Stimulated activated naive CD8-positive, alpha-beta T cell treated with anti-CD3 and anti-CD28 coated beads, Interleukin-15, Interleukin-2, amounts not matched to agents 100 ng/mL and 50 ng/mL, for 24 hours (primary cell): ENCODE results near the gene PLA2G10.
"Not testable (repeated sequence)": the region's sequence is repeated elsewhere in the genome, so short reads cannot be mapped to it uniquely, and the experiment has no call there.

ENCODE experiments used
- H3K27ac Mint-ChIP-seq: one replicate; pipeline ENCODE4 v1.8.0; 2021; ENCODE audit warnings: mild to moderate bottlenecking, mixed read lengths
- H3K27me3 Mint-ChIP-seq: one replicate; pipeline ENCODE4 v1.8.0; 2021; ENCODE audit warnings: mixed read lengths
- H3K36me3 Mint-ChIP-seq: one replicate; pipeline ENCODE4 v1.8.0; 2021; ENCODE audit warnings: low read depth, mixed read lengths
- H3K4me1 Mint-ChIP-seq: one replicate; pipeline ENCODE4 v1.8.0; 2021; ENCODE audit warnings: low read depth, mixed read lengths
- H3K4me3 Mint-ChIP-seq: one replicate; pipeline ENCODE4 v1.8.0; 2021; ENCODE audit warnings: mild to moderate bottlenecking, mixed read lengths
- H3K9me3 Mint-ChIP-seq: one replicate; pipeline ENCODE4 v1.8.0; 2021; ENCODE audit warnings: mixed read lengths

PLA2G10 gene

GRCh38 chr16:14676633-14677032 is 17.5 kb downstream of the PLA2G10 start:
- peaks cover 5% of the 10 kb centered on the region for H3K4me1 Mint-ChIP-seq
- no peaks in the 10 kb centered on the region for H3K9me3 Mint-ChIP-seq
- H3K4me3 Mint-ChIP-seq, result no peak overlapping the region
- no peaks in the 10 kb centered on the region for H3K27me3 Mint-ChIP-seq
- H3K27ac Mint-ChIP-seq, result no peak overlapping the region
- no peaks in the 10 kb centered on the region for H3K36me3 Mint-ChIP-seq

GRCh38 chr16:14672403-14672971 is 21.6 kb downstream of the PLA2G10 start:
- peaks cover 19% of the 10 kb centered on the region for H3K36me3 Mint-ChIP-seq
- no peak overlapping the region for H3K4me3 Mint-ChIP-seq
- peaks cover 5% of the 10 kb centered on the region for H3K4me1 Mint-ChIP-seq
- no peaks in the 10 kb centered on the region for H3K27me3 Mint-ChIP-seq
- no peaks in the 10 kb centered on the region for H3K9me3 Mint-ChIP-seq
- H3K27ac Mint-ChIP-seq, result no peak overlapping the region

- Mint-ChIP-seq H3K36me3 (peaks cover 41% of the 10 kb centered on the region), H3K27ac (no peak overlapping the region), H3K4me3 (no peak overlapping the region), H3K9me3 (no peaks in the 10 kb centered on the region), H3K4me1 (peaks cover 5% of the 10 kb centered on the region), H3K27me3 (no peaks in the 10 kb centered on the region)
Observed at GRCh38 chr16:14669776-14670175, 24.3 kb downstream of the PLA2G10 start.

DNA sequence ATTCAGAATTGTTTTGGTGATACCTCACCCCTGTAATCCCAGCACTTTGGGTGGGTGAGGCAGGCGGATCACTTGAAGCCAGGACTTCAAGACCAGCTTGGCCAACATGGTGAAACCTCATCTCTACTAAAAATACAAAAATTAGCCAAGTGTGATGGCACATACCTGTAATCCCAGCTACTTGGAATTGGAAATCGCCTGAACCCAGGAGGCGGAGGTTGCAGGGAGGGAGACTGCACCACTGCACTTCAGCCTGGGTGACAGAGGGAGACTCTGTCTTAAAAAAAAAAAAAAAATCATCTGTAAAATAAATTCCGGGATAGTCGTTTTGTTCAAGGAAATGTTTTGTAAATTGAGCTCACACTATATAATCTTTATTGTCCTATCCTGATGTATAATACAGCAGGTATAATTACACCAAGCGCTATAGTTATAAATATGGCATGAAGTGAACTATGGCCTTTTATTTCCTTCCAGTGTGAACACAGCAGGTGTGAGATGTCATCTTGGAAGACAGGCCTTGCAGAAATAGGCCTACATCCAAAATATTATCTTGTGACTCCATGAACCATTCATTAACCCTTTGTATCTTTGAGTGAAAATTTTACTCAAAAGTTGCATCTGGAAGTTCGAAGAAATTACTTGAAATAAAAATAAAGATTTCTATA is 25.4 kb downstream of the PLA2G10 start:
- no peak overlapping the region for H3K4me3 Mint-ChIP-seq

DNA sequence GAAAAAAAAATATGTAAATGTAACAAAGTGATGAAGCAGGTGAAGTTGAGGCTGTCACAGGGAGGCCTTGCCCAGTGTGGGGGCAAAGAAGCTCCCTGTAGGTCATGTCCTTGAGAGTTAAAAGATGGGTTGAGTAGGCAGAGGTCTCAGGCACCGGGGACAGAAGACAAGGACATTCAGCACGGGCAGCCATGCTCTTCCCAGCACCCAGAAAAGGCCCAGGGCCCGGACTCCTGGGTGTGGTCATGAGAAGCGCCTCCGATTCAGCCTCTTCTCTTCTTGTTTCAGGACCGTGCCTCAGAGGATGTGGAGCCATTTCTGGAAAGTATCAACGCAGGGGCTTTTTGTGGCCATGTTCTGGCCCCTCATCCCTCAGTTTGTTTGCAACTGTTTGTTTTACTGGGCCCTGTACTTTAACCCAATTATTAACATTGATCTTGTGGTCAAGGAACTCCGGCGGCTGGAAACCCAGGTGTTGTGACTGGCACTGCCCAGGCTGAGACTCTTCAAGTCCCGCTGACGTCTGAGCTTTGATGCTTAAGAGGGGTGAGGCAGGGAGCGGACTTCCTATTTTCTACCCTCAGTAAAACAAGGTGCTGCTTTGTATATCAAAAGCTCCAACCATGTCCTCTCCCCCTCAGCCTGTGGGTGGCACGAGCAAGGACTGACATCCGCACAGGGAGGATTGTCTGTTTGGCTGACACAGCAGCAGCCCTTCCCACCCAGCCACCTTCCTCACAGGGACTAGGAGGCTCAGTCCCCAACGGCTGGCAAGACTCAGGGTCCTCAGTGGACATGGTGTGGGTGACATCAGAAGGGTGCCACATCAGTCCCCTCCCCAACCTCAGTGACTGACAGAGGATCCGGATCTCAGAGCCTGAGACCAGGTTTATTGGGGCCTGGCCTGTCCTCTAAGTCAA is 26.5 kb downstream of the PLA2G10 start:
- H3K27me3 Mint-ChIP-seq, result no peaks in the 10 kb centered on the region
- H3K27ac Mint-ChIP-seq, result no peak overlapping the region
- H3K9me3 Mint-ChIP-seq, result no peaks in the 10 kb centered on the region
- H3K4me3 Mint-ChIP-seq, result no peak overlapping the region
- peaks cover 56% of the 10 kb centered on the region for H3K36me3 Mint-ChIP-seq
- H3K4me1 Mint-ChIP-seq, result peaks cover 4% of the 10 kb centered on the region

More for the DNA sequence above, 25.4 kb downstream of the PLA2G10 start:
- Mint-ChIP-seq H3K4me1 (peaks cover 5% of the 10 kb centered on the region), H3K9me3 (no peaks in the 10 kb centered on the region), H3K27me3 (no peaks in the 10 kb centered on the region), H3K36me3 (peaks cover 52% of the 10 kb centered on the region), H3K27ac (no peak overlapping the region)

DNA sequence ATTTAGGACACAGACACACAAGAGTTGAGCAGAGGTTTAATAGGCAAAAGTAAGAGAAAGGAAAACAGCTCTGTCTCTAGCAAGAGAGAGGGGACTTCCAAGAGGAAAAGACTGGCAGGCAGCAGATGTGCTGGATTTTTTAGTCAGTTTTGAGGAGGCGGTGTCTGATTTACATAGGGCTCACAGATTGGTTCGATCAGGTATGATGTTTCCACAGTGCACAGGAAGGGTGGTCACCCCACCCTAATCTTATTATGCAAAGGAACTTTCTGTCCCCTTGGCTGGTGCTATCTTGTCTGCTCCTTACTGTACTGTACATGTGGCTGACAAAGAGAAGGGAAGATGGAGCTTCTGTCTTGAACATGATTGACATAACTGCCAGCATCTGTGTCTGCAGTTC is 36.0 kb downstream of the PLA2G10 start:
- peaks cover 56% of the 10 kb centered on the region for H3K36me3 Mint-ChIP-seq
- H3K4me3 Mint-ChIP-seq, result no peak overlapping the region
- no peaks in the 10 kb centered on the region for H3K27me3 Mint-ChIP-seq
- no peaks in the 10 kb centered on the region for H3K9me3 Mint-ChIP-seq
- H3K27ac Mint-ChIP-seq, result peak overlapping the region; percentile 83
- H3K4me1 Mint-ChIP-seq, result peaks cover 7% of the 10 kb centered on the region

GRCh38 chr16:14652726-14653125 is 41.4 kb downstream of the PLA2G10 start:
- Mint-ChIP-seq H3K36me3 (peaks cover 68% of the 10 kb centered on the region), H3K4me3 (no peak overlapping the region), H3K4me1 (peaks cover 10% of the 10 kb centered on the region), H3K9me3 (no peaks in the 10 kb centered on the region), H3K27ac (peak overlapping the region; percentile 13), H3K27me3 (no peaks in the 10 kb centered on the region)

DNA sequence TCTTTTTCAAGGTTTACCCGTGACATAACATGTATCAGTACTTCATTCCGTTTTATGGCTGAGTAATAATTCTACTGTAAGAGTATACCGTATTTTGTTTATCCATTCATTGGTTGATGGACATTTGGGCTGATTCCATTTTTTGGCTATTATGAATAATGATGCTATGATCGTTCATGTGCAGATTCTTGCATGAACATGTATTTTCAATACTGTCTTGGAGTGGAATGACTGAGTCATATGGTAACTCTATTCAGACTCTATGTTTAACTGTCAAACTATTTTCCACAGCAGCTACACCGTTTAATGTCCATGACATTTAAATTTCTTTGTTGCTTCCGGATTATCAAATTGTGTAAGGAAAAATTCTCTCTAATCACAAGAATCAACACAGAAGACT is 43.5 kb downstream of the PLA2G10 start:
- Mint-ChIP-seq H3K4me1 (peaks cover 10% of the 10 kb centered on the region), H3K27ac (peak overlapping the region; percentile 43), H3K27me3 (no peaks in the 10 kb centered on the region), H3K4me3 (no peak overlapping the region), H3K9me3 (no peaks in the 10 kb centered on the region), H3K36me3 (peaks cover 56% of the 10 kb centered on the region)

DNA sequence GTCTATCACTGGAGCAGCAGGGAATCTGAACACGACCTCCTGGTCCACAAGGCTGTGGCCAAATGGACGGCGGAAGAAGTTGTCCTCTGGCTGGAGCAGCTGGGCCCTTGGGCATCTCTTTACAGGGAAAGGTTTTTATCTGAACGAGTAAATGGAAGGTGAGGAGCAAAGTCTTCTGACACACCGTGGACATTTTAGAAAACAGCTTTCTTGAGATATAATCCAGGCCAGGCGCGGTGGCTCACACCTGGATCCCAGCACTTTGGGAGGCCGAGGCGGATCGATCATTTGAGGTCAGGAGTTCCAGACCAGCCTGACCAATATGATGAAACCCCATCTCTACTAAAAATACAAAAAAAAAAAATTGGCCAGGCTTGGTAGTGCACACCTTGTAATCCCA is 44.3 kb downstream of the PLA2G10 start:
- Mint-ChIP-seq H3K4me3 (no peak overlapping the region), H3K27ac (peak overlapping the region; percentile 43), H3K27me3 (no peaks in the 10 kb centered on the region), H3K9me3 (no peaks in the 10 kb centered on the region), H3K36me3 (peaks cover 50% of the 10 kb centered on the region), H3K4me1 (peaks cover 10% of the 10 kb centered on the region)

GRCh38 chr16:14641926-14642325 is 52.2 kb downstream of the PLA2G10 start:
- Mint-ChIP-seq H3K9me3 (no peaks in the 10 kb centered on the region), H3K27ac (peak overlapping the region; percentile 58), H3K4me3 (no peak overlapping the region), H3K27me3 (no peaks in the 10 kb centered on the region), H3K4me1 (peaks cover 30% of the 10 kb centered on the region), H3K36me3 (peaks cover 37% of the 10 kb centered on the region)

- Mint-ChIP-seq H3K36me3 (peaks cover 39% of the 10 kb centered on the region), H3K4me1 (peaks cover 34% of the 10 kb centered on the region), H3K27ac (no peak overlapping the region), H3K9me3 (no peaks in the 10 kb centered on the region), H3K27me3 (no peaks in the 10 kb centered on the region), H3K4me3 (no peak overlapping the region)
Observed at GRCh38 chr16:14641206-14641605, 52.9 kb downstream of the PLA2G10 start.

DNA sequence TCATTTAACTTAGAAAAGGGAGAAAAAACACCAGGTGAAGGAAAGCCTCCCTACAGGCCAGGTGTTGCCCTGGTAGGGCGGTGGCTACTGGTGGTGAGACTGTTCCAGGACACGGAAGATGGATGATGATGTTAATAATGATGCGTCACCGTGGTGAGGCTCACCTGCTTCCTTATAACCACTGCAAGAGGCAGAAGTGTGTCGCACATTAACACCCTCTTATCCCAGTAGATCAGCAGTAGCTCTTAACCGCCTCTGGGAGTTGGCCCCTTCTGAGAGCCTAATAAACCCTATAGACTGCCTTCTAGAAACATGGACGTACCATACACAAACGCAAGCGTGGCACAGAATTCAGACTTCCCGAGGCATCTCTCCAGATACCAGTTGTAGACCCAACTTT is 53.6 kb downstream of the PLA2G10 start:
- Mint-ChIP-seq H3K4me3 (no peak overlapping the region), H3K27ac (no peak overlapping the region), H3K4me1 (peaks cover 39% of the 10 kb centered on the region), H3K9me3 (no peaks in the 10 kb centered on the region), H3K27me3 (no peaks in the 10 kb centered on the region), H3K36me3 (peaks cover 43% of the 10 kb centered on the region)

GRCh38 chr16:14636951-14637240 is 57.2 kb downstream of the PLA2G10 start:
- not testable (repeated sequence) for H3K9me3 Mint-ChIP-seq, H3K4me3 Mint-ChIP-seq, H3K27me3 Mint-ChIP-seq, H3K27ac Mint-ChIP-seq
- Mint-ChIP-seq H3K4me1 (peaks cover 55% of the 10 kb centered on the region), H3K36me3 (peaks cover 47% of the 10 kb centered on the region)

DNA sequence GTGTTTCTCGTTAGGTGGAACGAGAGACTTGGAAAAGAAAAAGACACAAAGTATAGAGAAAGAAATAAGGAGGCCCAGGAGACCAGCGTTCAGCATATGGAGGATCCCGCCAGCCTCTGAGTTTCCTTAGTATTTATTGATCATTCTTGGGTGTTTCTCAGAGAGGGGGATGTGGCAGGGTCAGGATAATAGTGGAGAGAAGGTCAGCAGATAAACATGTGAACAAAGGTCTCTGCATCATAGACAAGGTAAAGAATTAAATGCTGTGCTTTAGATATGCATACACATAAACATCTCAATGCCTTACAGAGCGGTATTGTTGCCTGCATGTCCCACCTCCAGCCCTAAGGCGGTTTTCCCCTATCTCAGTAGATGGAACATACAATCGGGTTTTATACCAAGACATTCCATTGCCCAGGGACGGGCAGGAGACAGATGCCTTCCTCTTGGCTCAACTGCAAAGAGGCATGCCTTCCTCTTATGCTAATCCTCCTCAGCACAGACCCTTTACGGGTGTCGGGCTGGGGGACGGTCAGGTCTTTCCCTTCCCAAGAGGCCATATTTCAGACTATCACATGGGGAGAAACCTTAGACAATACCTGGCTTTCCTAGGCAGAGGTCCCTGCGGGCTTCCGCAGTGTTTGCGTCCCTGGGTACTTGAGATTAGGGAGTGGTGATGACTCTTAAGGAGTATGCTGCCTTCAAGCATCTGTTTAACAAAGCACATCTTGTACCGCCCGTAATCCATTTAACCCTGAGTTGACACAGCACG is 57.7 kb downstream of the PLA2G10 start:
- peaks cover 46% of the 10 kb centered on the region for H3K36me3 Mint-ChIP-seq
- H3K4me3 Mint-ChIP-seq, result not testable (repeated sequence)

More for the DNA sequence above, 57.7 kb downstream of the PLA2G10 start:
- H3K9me3 Mint-ChIP-seq, H3K27me3 Mint-ChIP-seq: not testable (repeated sequence)
- Mint-ChIP-seq H3K27ac (peak overlapping the region; percentile 14), H3K4me1 (peaks cover 59% of the 10 kb centered on the region)
